Activated T-cell treated with anti-CD3 and anti-CD28 coated beads for 1 hour (primary cell): ENCODE data around the gene KNDC1.
"Not testable (repeated sequence)": the region's sequence is repeated elsewhere in the genome, so short reads cannot be mapped to it uniquely, and the experiment has no call there.

Experiments
- DNase-seq: peaks from one replicate; pipeline ENCODE4 v3.0.0-alpha.2; 2020; ENCODE audit warnings: low read depth

The KNDC1 gene

DNA sequence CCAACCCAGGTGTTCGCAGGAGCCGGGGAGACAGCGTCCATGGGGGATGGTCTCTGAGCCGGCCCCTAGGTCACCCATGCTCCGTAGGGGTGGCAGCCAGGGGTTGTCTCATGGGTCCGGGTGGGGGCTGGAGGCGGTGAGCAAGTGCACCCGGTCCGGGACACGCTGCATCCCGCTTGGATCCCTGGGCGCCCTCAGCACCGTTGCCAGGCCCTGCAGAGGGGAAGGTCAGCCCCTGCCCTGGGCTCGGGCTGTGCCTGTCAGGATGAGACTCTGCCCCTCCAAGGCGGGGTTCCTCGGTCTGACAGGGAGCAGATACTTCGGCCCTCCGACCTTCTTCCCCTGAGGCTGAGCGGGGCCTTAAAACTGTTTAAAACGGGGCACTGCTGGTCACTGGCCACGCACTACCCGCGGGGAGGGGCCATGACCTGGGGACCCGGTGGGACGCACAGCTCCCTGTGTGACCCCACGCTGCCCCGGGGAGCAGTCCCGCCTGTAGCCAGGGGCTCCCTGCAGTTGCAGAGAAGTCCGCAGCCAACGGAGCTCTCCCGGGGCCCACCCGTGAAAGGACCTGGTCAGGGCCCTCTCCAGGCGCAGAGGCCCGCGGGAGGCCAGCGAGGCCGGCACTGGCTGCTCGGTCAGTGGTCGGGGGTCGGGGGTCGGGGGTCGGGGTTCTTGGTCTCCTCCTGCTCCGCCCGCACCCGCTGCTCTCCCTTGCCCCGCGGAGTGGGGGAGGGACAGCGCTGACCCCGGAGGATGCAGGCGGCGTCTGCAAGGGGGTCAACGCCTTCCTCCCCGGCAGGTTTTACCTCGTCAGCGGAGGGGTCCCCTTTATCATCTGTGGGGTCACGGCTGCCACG is 33.4 kb upstream of the KNDC1 start:
- no peak for DNase-seq

- DNase-seq: peak; percentile 16
Observed at GRCh38 chr10:133127291-133128125, 32.5 kb upstream of the KNDC1 start.

DNA sequence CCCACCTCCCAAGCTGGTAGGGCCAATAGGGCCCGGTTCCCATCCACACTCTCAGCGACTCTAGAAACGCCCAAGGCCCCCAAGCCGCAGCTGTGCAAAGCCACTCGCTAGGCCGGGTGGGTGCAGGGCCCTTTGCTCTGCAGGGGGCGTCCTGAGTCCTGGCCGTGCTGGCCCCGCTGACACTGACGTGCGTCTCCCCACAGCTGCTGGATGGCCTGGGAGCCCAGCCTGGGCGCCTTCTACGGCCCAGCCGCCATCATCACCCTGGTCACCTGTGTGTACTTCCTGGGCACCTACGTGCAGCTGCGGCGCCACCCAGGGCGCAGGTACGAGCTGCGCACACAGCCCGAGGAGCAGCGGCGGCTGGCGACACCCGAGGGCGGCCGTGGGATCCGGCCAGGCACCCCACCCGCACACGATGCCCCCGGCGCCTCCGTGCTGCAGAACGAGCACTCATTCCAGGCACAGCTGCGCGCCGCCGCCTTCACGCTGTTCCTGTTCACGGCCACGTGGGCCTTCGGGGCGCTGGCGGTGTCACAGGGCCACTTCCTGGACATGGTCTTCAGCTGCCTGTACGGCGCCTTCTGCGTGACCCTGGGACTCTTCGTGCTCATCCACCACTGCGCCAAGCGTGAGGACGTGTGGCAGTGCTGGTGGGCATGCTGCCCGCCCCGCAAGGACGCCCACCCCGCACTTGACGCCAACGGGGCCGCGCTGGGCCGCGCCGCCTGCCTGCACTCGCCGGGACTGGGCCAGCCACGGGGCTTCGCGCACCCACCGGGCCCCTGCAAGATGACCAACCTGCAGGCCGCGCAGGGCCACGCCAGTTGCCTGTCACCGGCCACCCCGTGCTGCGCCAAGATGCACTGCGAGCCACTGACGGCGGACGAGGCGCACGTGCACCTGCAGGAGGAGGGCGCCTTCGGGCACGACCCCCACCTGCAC is 31.6 kb upstream of the KNDC1 start:
- DNase-seq: no peak

GRCh38 chr10:133129071-133129858 is 30.8 kb upstream of the KNDC1 start:
- DNase-seq: no peak

- DNase-seq: no peak
Observed at GRCh38 chr10:133129859-133130495, 30.0 kb upstream of the KNDC1 start.

- DNase-seq: no peak
Observed at GRCh38 chr10:133130602-133131001, 29.4 kb upstream of the KNDC1 start.

DNA sequence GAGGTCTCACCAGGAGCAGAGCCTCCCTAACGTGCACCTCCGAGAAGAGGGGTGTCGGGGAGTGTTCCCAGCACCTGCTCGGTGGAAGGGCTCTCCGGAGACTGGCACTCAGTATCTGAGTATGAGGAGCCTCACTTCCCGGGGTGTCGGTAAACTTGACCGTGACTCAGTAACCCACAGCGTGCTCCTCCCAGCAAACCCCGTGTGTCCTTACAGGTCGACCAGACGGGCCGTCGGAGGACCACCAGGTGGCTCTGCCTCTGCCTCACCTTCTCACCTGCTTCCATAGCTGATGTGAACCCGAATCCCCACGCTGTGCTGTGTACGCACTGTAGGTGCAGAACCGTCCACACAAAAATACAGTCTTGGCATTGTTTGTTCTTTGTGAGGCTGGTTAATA is 29.0 kb upstream of the KNDC1 start:
- no peak for DNase-seq

DNA sequence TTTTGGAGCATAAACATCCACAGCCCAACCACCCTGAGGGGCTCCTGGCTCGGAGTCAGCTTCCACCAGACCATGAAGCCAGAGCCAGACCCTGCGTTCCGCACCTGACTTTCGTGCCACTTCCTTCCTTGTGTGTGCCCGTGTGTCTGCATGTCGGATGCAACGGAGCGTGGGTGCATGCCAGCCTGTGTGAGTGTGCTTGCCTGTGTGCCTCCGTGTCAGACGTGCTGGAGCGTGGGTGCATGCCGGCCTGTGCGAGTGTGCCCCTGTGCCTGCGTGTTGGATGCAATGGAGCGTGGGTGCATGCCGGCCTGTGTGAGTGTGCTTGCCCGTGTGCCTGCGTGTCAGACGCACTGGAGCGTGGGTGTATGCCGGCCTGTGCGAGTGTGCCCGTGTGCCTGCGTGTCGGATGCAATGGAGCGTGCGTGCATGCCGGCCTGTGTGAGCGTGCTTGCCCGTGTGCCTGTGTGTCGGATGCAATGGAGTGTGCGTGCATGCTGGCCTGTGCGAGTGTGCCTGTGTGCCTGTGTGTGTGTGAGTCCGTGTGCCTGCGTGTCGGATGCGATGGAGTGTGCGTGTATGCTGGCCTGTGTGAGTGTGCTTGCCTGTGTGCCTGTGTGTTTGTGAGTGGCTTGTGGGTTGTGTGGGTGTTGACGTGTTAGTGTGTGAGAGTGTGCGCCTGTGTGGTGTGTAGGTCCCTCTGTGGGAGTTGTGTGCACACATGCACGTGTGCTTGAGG is 28.1 kb upstream of the KNDC1 start:
- no peak for DNase-seq

DNA sequence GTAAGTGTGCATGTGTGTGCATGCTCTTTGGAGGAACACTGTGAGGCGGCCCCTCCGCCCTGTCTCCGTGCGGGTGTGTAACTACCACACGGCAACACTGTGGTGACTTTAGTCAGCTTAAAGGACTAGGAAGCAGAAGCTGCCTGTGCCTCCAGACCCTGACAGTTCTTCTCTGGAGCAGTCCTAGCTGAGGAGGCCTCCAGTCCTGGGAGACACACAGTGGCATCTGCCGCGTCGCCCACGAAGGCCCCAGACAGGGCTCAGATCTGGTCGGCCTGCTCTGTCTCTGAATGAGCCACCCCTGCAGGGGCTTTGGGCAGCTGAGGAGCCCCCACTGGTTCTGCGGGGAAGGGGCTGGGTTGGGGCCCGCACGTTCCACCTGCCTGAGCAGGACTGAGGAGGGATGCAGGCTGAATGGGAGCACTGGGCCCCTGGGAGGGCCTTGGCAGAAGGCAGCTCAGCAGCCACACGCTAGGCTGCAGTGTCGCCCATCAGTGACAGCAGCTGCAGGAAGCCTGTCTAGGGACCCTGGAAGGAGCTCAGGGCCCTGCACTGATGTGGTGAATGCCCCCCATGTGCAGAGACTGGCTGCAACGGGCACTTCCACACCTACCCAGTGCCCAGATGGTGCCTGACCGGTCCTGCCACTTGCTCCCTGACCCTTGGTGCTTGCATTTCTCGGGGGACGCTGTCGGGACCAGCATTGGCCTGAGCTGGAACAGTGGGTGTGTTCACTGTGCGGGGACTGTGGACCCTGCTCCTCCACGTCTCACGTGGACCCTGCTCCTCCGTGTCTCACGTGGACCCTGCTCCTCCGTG is 27.3 kb upstream of the KNDC1 start:
- DNase-seq: no peak

GRCh38 chr10:133133471-133134231 is 26.4 kb upstream of the KNDC1 start:
- no peak for DNase-seq

DNA sequence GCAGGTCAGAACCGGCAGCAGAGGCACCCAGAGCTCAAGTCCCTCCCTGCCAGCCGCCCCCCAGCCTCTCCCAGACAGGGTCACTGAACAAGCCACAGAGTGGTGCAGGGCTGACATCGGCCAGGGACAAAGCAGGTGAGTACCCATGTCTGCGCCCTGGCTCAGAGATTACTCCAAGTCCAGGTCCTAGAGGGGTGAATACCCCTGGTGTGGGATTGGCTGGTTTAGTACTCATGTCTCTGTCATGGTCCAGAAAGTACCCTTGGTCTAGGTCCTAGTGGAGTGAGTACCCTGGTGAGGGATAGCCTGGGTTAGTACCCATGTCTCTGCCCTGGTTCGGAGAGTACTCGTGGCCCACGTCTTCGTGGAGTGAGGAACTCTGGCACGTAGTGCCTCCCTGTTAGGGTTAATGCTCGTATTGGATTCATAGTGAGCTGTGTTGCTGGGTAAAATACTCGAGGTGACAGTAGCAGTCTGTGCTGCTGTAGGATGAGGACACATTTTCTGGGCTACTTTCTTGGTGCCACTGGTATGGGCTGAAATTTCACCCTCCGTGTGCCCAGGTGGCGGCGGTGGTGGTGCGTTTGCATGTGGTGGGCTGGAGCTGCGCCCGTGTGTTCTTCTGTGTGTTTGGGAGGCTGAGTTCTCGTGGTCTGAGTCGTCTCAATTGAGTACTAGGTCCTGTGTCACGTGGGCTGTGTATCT is 25.5 kb upstream of the KNDC1 start:
- no peak for DNase-seq

GRCh38 chr10:133135116-133135465 is 24.9 kb upstream of the KNDC1 start:
- DNase-seq: no peak

DNA sequence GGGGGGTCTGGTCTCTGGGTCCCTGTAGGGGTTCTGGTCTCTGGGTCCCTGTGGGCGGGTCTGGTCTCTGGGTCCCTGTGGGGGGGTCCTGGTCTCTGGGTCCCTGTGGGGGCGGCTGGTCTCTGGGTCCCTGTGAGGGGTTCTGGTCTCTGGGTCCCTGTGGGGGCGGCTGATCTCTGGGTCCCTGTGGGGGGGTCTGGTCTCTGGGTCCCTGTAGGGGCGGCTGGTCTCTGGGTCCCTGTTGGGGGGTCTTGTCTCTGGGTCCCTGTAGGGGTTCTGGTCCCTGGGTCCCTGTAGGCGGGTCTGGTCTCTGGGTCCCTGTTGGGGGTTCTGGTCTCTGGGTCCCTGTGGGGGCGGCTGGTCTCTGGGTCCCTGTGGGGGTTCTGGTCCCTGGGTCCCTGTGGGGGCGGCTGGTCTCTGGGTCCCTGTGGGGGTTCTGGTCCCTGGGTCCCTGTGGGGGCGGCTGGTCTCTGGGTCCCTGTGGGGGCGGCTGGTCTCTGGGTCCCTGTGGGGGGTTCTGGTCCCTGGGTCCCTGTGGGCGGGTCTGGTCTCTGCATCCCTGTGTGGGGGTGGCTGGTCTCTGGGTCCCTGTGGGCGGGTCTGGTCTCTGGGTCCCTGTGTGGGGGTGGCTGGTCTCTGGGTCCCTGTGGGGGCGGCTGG is 22.4 kb upstream of the KNDC1 start:
- not testable (repeated sequence) for DNase-seq

- no peak for DNase-seq
Observed at GRCh38 chr10:133139551-133140065, 20.4 kb upstream of the KNDC1 start.

DNA sequence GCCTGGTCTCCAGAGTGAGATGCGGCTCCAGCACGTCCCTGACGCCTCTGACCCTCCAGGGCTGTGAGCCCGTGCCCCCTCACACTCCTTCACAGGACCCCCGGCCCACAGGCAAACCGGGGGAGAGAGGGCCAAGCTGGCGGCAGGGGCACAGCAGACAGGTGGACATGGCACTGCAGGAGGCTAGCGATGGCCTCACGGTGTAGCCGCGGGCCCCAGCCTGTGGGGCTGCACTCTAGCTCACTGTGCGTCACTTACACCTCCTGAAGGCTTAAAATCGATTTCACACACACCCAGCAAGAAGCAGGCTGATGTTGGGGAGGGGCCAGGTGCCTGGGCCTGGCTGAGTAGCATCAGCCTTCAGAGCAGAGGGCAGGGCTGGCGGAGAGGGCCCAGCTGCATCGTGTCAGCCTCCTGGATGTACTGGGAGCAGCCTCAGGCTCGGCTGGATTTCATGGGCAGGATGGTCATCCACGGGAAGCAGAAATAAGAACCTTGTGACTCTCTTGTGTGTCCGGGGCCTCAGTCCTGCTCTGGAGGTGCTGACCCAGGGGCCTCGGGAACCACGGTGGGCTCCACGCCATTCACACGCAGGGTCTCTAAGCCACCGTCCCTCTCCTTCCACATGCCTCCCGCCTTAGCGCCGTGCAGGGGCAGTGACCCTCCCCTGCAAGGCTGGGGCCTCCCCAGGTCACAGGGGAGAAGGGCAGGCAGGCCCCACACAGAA is 19.4 kb upstream of the KNDC1 start:
- no peak for DNase-seq
